ENCODE measurements around the gene ZBED5. TPM values are rescaled to one million over a fixed set of nuclear protein-coding genes. Genes with fewer than 3 reads are reported as not detected.

Gene ZBED5
- total and polyA plus RNA-seq, 9 of the 15 experiments (the other 6 are each of a cell fraction or from before 2014, with no cell fraction given) = 12.4 to 70.7 (median 26.8) TPM

- TF ChIP-seq ZNF592 (IDR thresholded peaks at IDR 0.05) = no peak
- TF ChIP-seq MITF (IDR thresholded peaks at IDR 0.05) = no peak
- no peak for TF ChIP-seq ELF1 (tag; IDR thresholded peaks at IDR 0.05)
- TF ChIP-seq MNT (conservative IDR thresholded peaks at IDR 0.05) = peak; percentile 58 to 75
- peak; percentile 94 for TF ChIP-seq ZBTB26 (CRISPR knock-in tag; IDR thresholded peaks at IDR 0.05)
- TF ChIP-seq BRCA1 (IDR thresholded peaks at IDR 0.05) = no peak
- TF ChIP-seq BRCA1 (CRISPR knock-in tag; IDR thresholded peaks at IDR 0.05) = no peak
- TF ChIP-seq CTCFL (IDR thresholded peaks at IDR 0.05; ENCODE audit: borderline replicate concordance, insufficient read depth, low read depth, low read length, poor library complexity, severe bottlenecking) = no peak
- no peak for TF ChIP-seq SAFB (IDR thresholded peaks at IDR 0.05; ENCODE audit: borderline replicate concordance, low read depth, low read length)
- TF ChIP-seq CREB3 (tag; conservative IDR thresholded peaks at IDR 0.05; ENCODE audit: low read depth) = no peak; the same call in 1 of the 2 replicates
- no peak for TF ChIP-seq KLF16 (IDR thresholded peaks at IDR 0.05)
- TF ChIP-seq FOXA1 (IDR thresholded peaks at IDR 0.05; ENCODE audit: borderline replicate concordance) = no peak
Measured at GRCh38 chr11:10808553-10809372, 49.1 kb downstream of the ZBED5 start, which contains the start of gene EIF4G2 (continued).
